ENCODE results near the gene PALM3.
A peak's percentile ranks its signal among the peaks of the same experiment; 100 is the strongest.

The PALM3 gene

GRCh38 chr19:14006085-14006765 lies 55.7 kb downstream of the PALM3 start, which contains the start of gene RFX1:
Gene RFX1 (minus strand): TSS chr19:14006320. CDS start chr19:13993843, 12,477 bp downstream.
- no peaks in the 10 kb centered on the region for H3K27me3 Mint-ChIP-seq
- H3K4me1 Mint-ChIP-seq, result peaks cover 53% of the 10 kb centered on the region
- H3K27ac Mint-ChIP-seq, result peak within 1 kb of the TSS; percentile 97
- H3K36me3 Mint-ChIP-seq, result no peaks in the 10 kb centered on the region
- peak within 1 kb of the TSS; percentile 92 for H3K4me3 Mint-ChIP-seq
- ATAC-seq, result peak; percentile 91
- H3K9me3 Mint-ChIP-seq, result no peaks in the 10 kb centered on the region

- peaks cover 60% of the 10 kb centered on the region for H3K4me1 Mint-ChIP-seq
- H3K4me3 Mint-ChIP-seq, result peak overlapping the region; percentile 92
- H3K36me3 Mint-ChIP-seq, result no peaks in the 10 kb centered on the region
- peak overlapping the region; percentile 97 for H3K27ac Mint-ChIP-seq
- no peaks in the 10 kb centered on the region for H3K27me3 Mint-ChIP-seq
- ATAC-seq, result peak; percentile 77
- no peaks in the 10 kb centered on the region for H3K9me3 Mint-ChIP-seq
These were observed 56.4 kb downstream of the PALM3 start for GRCh38 chr19:14005349-14006084.

GRCh38 chr19:14004619-14005348 lies 57.1 kb downstream of the PALM3 start:
- ATAC-seq, result no peak
- peaks cover 65% of the 10 kb centered on the region for H3K4me1 Mint-ChIP-seq
- H3K9me3 Mint-ChIP-seq, result no peaks in the 10 kb centered on the region
- H3K4me3 Mint-ChIP-seq, result peak overlapping the region; percentile 78
- peak overlapping the region; percentile 97 for H3K27ac Mint-ChIP-seq
- no peaks in the 10 kb centered on the region for H3K27me3 Mint-ChIP-seq
- no peaks in the 10 kb centered on the region for H3K36me3 Mint-ChIP-seq

Measured in stimulated activated memory B cell treated with anti-CD40 and anti-IgM and Interleukin-4, amounts not matched to agents 10 μg/mL and 1 μg/mL and 100 μg/mL, for 72 hours (primary cell).